Neural progenitor cell (in vitro differentiated cells): ENCODE measurements around the gene VWA3B. TPM values are rescaled to one million over a fixed set of nuclear protein-coding genes. Genes with fewer than 3 reads are reported as not detected.

Experiments
- DNase-seq: peaks from one replicate; pipeline ENCODE4 v3.0.0-alpha.2; 2016; ENCODE audit warnings: low spot score
- H2AFZ ChIP-seq: fragments of 200-600 bp; sonication (generic); replicated peaks from 2 replicates; pipeline ENCODE4 v1.6.1; 2016; ENCODE audit warnings: antibody characterized with exemption
- H3F3A ChIP-seq: fragments of 200-600 bp; sonication (generic); 2 replicates; pipeline ENCODE4 v1.6.1; 2016; ENCODE audit warnings: antibody characterized with exemption, low read depth
- H3K27ac ChIP-seq: fragments of 200-600 bp; sonication (generic); 2 replicates; pipeline ENCODE4 v1.5.1; 2016; ENCODE audit warnings: mild to moderate bottlenecking
- H3K27me3 ChIP-seq: fragments of 200-600 bp; sonication (generic); 2 replicates; pipeline ENCODE4 v1.6.1; 2016; ENCODE audit warnings: mild to moderate bottlenecking, moderate library complexity
- H3K36me3 ChIP-seq: fragments of 200-600 bp; sonication (generic); 2 replicates; pipeline ENCODE4 v1.5.1; 2016
- H3K4me1 ChIP-seq: fragments of 200-600 bp; sonication (generic); 2 replicates; pipeline ENCODE4 v1.6.1; 2016; ENCODE audit warnings: mixed run types
- H3K4me2 ChIP-seq: fragments of 200-600 bp; sonication (generic); 2 replicates; pipeline ENCODE4 v1.6.1; 2016
- H3K4me3 ChIP-seq: fragments of 200-600 bp; sonication (generic); 2 replicates; pipeline ENCODE4 v1.5.1; 2016
- H3K79me2 ChIP-seq: fragments of 200-600 bp; sonication (generic); 2 replicates; pipeline ENCODE4 v1.6.1; 2016; ENCODE audit warnings: low read depth
- H3K9ac ChIP-seq: fragments of 200-600 bp; sonication (generic); 2 replicates; pipeline ENCODE4 v1.6.1; 2016
- H3K9me3 ChIP-seq: fragments of 200-600 bp; sonication (generic); 2 replicates; pipeline ENCODE4 v1.5.1; 2016; ENCODE audit warnings: low read depth
- H4K20me1 ChIP-seq: fragments of 200-600 bp; sonication (generic); 2 replicates; pipeline ENCODE4 v1.6.1; 2016; ENCODE audit warnings: low read depth
- H3K27ac Mint-ChIP-seq: 3 replicates; pipeline ENCODE4 v1.8.0; 2021; ENCODE audit warnings: mixed read lengths
- H3K27me3 Mint-ChIP-seq: 2 replicates; pipeline ENCODE4 v1.8.0; 2022; ENCODE audit warnings: low read depth, mild to moderate bottlenecking, inconsistent platforms, moderate library complexity, mixed read lengths; ENCODE audit not compliant: insufficient read depth
- H3K36me3 Mint-ChIP-seq: 3 replicates; pipeline ENCODE4 v1.8.0; 2021; ENCODE audit warnings: mixed read lengths
- H3K4me1 Mint-ChIP-seq: 3 replicates; pipeline ENCODE4 v1.8.0; 2021; ENCODE audit warnings: mixed read lengths
- H3K4me3 Mint-ChIP-seq: 3 replicates; pipeline ENCODE4 v1.8.0; 2021; ENCODE audit warnings: mild to moderate bottlenecking, moderate library complexity, mixed read lengths
- H3K9me3 Mint-ChIP-seq: 3 replicates; pipeline ENCODE4 v1.8.0; 2020; ENCODE audit warnings: mixed read lengths
- EZH2 ChIP-seq: fragments of 200-600 bp; sonication (generic); IDR thresholded peaks from 2 replicates; pipeline ENCODE4 v1.6.1; 2017; ENCODE audit warnings: antibody characterized with exemption, mild to moderate bottlenecking, moderate library complexity
- EZH2phosphoT487 ChIP-seq: fragments of 200-600 bp; sonication (generic); IDR thresholded peaks from 2 replicates; pipeline ENCODE4 v1.6.1; 2017; ENCODE audit warnings: antibody characterized with exemption
- total RNA-seq: library from RNA; depleted of rRNA; stranded (reverse); fragments of >200 nt; gene quantifications from 2 replicates; pipeline ENCODE4 v1.2.3, GENCODE V29; 2015; ENCODE audit warnings: low replicate concordance
- TF ChIP-seq, protein P1 (sequence below): fragments of 200-600 bp; sonication (generic); IDR thresholded peaks from 2 replicates; pipeline ENCODE4 v1.5.1; 2017; ENCODE audit warnings: antibody characterized with exemption, mild to moderate bottlenecking

VWA3B gene
- total RNA-seq, 1 donor from 2014 or later: not detected

DNA sequence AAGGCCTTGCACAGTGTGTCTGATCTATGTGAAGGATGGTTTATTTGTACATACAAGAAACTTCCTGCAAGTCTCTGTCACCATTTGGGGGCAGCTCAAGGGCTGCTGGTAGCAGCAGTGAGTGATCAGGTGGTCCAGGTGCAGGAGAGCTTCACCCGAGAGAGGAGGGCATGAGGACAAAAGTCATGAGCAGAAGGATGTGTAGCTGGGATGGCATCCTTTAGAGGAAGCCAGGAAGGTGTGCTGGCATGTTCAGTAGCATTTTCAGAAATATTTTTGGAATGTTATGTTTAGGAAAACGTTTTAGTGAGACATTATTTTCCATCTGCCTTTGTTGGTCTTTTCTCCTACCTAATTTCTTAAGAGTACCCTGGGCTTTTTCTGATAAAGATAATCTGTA, 31.9 kb downstream of the VWA3B start:
- Histone ChIP-seq H3K9ac (no peak overlapping the region), H3K36me3 (no peaks in the 10 kb centered on the region), H3K9me3 (no peaks in the 10 kb centered on the region), H3K4me1 (peaks cover 9% of the 10 kb centered on the region), H3K4me3 (no peak overlapping the region), H3K27ac (no peak overlapping the region), H3K27me3 (no peaks in the 10 kb centered on the region), H3K79me2 (no peaks in the 10 kb centered on the region), H3K4me2 (no peak overlapping the region), H3F3A (no peaks in the 10 kb centered on the region), H2AFZ (no peak overlapping the region), H4K20me1 (no peaks in the 10 kb centered on the region)
- DNase-seq: no peak
- H3K27ac Mint-ChIP-seq: peak overlapping the region; percentile 66
- no peaks in the 10 kb centered on the region for H3K36me3 Mint-ChIP-seq
- H3K27me3 Mint-ChIP-seq: peaks cover 2% of the 10 kb centered on the region
- peaks cover 38% of the 10 kb centered on the region for H3K4me1 Mint-ChIP-seq
- TF ChIP-seq EZH2phosphoT487: no peak
- TF ChIP-seq, protein P1, sequence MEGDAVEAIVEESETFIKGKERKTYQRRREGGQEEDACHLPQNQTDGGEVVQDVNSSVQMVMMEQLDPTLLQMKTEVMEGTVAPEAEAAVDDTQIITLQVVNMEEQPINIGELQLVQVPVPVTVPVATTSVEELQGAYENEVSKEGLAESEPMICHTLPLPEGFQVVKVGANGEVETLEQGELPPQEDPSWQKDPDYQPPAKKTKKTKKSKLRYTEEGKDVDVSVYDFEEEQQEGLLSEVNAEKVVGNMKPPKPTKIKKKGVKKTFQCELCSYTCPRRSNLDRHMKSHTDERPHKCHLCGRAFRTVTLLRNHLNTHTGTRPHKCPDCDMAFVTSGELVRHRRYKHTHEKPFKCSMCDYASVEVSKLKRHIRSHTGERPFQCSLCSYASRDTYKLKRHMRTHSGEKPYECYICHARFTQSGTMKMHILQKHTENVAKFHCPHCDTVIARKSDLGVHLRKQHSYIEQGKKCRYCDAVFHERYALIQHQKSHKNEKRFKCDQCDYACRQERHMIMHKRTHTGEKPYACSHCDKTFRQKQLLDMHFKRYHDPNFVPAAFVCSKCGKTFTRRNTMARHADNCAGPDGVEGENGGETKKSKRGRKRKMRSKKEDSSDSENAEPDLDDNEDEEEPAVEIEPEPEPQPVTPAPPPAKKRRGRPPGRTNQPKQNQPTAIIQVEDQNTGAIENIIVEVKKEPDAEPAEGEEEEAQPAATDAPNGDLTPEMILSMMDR: no peak
- no peak for TF ChIP-seq EZH2
- H3K4me3 Mint-ChIP-seq: no peak overlapping the region
- H3K9me3 Mint-ChIP-seq: no peaks in the 10 kb centered on the region

DNA sequence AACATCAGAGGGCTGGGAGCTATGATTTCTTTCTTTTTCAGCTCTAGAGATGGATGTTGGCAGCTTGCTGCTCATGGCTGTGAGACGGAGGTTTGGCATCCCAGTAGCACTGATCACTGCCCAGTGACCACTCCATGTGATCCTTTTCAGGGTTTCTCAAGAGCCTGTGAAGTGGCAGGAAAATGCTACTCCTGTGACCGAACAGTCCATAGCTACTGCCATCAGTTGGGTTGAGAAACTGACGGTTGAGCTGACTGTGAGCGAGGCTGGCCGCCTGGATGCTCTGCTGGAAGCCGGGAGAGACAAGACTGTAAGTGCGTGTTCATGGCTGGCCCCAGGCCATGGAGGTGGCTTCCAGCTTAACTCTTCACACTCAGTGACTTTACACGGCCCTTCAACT, 34.2 kb downstream of the VWA3B start:
- no peaks in the 10 kb centered on the region for H3K36me3 Mint-ChIP-seq
- H3K9ac ChIP-seq: no peak overlapping the region
- H3K27me3 Mint-ChIP-seq: peaks cover 2% of the 10 kb centered on the region
- H3K4me3 Mint-ChIP-seq: no peak overlapping the region
- H3K36me3 ChIP-seq: no peaks in the 10 kb centered on the region
- H3K27ac Mint-ChIP-seq: no peak overlapping the region
- H3K4me2 ChIP-seq: no peak overlapping the region
- DNase-seq: no peak
- no peaks in the 10 kb centered on the region for H3K27me3 ChIP-seq
- no peak overlapping the region for H3K27ac ChIP-seq
- H4K20me1 ChIP-seq: no peaks in the 10 kb centered on the region
- no peaks in the 10 kb centered on the region for H3K4me1 ChIP-seq
- no peak for TF ChIP-seq EZH2phosphoT487
- TF ChIP-seq, protein P1: no peak
- no peak for TF ChIP-seq EZH2
- no peaks in the 10 kb centered on the region for H3K9me3 ChIP-seq
- no peaks in the 10 kb centered on the region for H3K79me2 ChIP-seq
- no peaks in the 10 kb centered on the region for H3K9me3 Mint-ChIP-seq
- H2AFZ ChIP-seq: no peak overlapping the region
- no peaks in the 10 kb centered on the region for H3F3A ChIP-seq
- H3K4me1 Mint-ChIP-seq: peaks cover 38% of the 10 kb centered on the region
- no peak overlapping the region for H3K4me3 ChIP-seq

DNA sequence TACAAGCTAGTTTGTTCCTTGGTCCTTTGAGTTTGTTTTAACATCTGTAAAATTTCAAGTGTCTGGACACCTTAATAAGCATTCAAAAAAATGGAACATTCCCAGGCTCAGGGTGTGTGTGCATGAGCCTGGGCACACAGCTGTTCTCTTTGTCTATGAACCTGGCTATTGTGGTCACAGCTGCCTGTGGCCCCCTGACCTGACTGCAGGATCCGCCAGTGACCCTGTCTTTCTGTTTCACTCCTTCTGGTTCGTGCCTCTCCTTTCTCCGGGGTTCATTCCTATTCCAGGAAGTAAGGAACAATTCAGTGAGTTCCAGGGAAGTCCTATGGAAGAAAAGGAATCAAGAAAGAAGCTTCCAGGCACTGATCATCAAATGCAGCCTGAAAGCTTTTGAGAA, 35.6 kb downstream of the VWA3B start:
- Histone ChIP-seq H3K27me3 (no peaks in the 10 kb centered on the region), H3K36me3 (no peaks in the 10 kb centered on the region), H3K4me3 (no peak overlapping the region), H3K4me2 (no peak overlapping the region), H3K79me2 (no peaks in the 10 kb centered on the region), H2AFZ (no peak overlapping the region), H3K9ac (no peak overlapping the region), H4K20me1 (no peaks in the 10 kb centered on the region), H3K9me3 (no peaks in the 10 kb centered on the region), H3F3A (no peaks in the 10 kb centered on the region), H3K4me1 (no peaks in the 10 kb centered on the region), H3K27ac (no peak overlapping the region)
- TF ChIP-seq EZH2: no peak
- no peak for TF ChIP-seq EZH2phosphoT487
- TF ChIP-seq, protein P1: no peak
- H3K27me3 Mint-ChIP-seq: peaks cover 2% of the 10 kb centered on the region
- H3K9me3 Mint-ChIP-seq: no peaks in the 10 kb centered on the region
- no peak for DNase-seq
- no peaks in the 10 kb centered on the region for H3K36me3 Mint-ChIP-seq
- peak overlapping the region; percentile 26 for H3K27ac Mint-ChIP-seq
- peaks cover 38% of the 10 kb centered on the region for H3K4me1 Mint-ChIP-seq
- H3K4me3 Mint-ChIP-seq: no peak overlapping the region

DNA sequence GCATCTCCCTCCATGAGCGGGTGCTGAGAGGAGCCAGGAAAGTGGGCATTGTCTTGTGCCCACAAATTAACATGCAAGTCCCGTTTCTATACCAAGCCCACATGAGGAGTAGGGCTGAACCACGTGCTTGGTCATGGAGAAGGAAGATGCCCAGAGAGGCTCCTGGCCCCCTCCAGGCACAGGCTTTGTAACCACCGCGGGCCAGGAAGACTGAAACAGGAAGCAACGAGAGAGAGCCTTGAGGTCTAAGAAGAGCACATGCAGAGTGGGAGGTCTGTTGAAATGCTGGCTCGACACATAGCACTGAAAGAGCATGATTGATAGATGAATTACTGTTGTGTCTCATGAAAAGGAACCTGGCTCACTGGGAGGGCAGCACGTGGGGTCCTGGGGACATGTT, 36.3 kb downstream of the VWA3B start:
- Mint-ChIP-seq H3K36me3 (no peaks in the 10 kb centered on the region), H3K9me3 (no peaks in the 10 kb centered on the region), H3K27me3 (peaks cover 2% of the 10 kb centered on the region), H3K4me1 (peaks cover 38% of the 10 kb centered on the region), H3K4me3 (no peak overlapping the region), H3K27ac (no peak overlapping the region)
- Histone ChIP-seq H3K9me3 (no peaks in the 10 kb centered on the region), H3K4me3 (no peak overlapping the region), H2AFZ (no peak overlapping the region), H3K4me2 (no peak overlapping the region), H3K4me1 (no peaks in the 10 kb centered on the region), H3K9ac (no peak overlapping the region), H3K27me3 (no peaks in the 10 kb centered on the region), H3F3A (no peaks in the 10 kb centered on the region), H3K27ac (no peak overlapping the region), H4K20me1 (no peaks in the 10 kb centered on the region), H3K36me3 (no peaks in the 10 kb centered on the region), H3K79me2 (no peaks in the 10 kb centered on the region)
- no peak for TF ChIP-seq EZH2phosphoT487
- TF ChIP-seq, protein P1: no peak
- no peak for TF ChIP-seq EZH2
- no peak for DNase-seq
